GM19035 (cell line): ENCODE measurements around the gene ADAM12.
"Not testable (repeated sequence)": the region's sequence is repeated elsewhere in the genome, so short reads cannot be mapped to it uniquely, and the experiment has no call there.

ENCODE experiments used
- ATAC-seq: cut with Tn5 transposase; IDR thresholded peaks from one replicate; pipeline ENCODE4 v1.9.1; 2021; ENCODE audit not compliant: unreplicated experiment

Gene ADAM12

DNA sequence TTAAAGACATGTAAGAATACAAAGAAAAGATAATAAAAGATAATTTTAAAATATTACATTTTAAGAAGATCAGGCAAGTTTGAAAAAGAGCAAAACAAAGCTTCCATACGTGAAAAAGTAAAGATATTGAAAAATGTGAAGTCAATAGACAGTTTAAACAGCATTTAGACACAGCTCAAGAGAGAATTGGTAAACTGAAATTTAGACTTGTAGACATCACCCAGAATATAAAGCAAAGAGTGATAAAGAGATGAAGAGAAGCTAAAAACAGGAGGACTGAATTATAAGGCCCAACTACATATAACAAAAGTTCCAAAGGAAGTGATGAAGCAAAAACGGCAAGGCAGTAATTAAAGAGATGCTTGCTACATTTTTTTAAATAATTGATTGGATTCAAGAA lies 13.8 kb downstream of the ADAM12 start:
- no peak for ATAC-seq

DNA sequence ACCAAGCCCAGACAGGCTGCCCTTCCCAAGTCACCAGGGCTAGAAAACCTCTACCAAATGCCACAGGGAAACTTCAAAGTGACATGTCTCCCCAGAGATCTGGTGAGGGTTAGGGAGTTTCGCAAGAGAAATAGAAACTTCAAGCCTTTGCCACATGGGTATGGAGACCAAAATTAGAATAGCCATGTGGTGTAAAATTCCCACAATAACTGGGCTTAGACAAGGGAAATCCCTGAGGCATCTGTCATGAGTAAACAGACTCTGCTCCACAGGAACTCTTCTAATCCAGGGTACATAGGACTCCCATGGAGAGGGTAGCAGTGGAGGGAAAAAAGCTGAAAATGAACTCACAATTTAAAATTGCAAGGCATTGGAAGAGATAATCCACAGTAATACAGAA lies 14.3 kb downstream of the ADAM12 start:
- ATAC-seq = no peak

DNA sequence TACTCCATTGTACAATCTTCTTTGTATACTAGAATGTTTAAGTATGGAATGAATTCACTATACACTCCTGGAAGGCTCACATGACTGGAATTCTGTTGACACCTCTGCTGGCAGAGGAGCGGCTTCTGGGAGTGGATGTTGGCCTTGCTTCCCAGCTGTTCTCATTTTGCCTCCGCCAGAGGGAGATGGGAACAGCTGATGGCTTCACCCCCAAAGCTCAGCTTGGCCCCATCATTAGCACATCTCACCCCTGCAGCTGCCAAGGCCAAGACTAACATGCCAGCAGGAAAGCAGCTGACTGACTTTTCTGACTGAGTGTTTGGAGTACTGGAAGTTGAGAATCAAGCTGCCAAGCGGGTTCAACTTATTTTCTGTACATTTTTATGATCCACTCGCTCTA lies 15.1 kb downstream of the ADAM12 start:
- ATAC-seq = no peak

DNA sequence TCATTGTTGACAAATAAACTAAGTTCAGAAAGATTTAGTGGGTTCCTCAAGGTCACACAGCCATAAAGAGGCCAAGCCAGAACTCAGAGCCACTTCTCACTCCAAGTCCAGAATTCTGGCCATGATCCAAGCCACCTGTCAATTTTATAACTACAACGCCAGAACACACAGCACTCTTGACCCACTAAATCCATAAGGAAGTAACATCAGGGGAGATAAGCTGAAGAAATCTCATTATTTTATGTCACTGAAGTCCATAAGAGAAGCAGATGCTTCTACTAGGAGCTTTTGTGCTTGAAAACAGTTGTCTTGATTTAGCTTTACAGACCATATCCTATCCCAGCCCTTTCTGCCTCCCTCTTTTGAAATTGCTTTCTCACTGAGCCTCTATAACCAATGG lies 15.9 kb downstream of the ADAM12 start:
- ATAC-seq = no peak

DNA sequence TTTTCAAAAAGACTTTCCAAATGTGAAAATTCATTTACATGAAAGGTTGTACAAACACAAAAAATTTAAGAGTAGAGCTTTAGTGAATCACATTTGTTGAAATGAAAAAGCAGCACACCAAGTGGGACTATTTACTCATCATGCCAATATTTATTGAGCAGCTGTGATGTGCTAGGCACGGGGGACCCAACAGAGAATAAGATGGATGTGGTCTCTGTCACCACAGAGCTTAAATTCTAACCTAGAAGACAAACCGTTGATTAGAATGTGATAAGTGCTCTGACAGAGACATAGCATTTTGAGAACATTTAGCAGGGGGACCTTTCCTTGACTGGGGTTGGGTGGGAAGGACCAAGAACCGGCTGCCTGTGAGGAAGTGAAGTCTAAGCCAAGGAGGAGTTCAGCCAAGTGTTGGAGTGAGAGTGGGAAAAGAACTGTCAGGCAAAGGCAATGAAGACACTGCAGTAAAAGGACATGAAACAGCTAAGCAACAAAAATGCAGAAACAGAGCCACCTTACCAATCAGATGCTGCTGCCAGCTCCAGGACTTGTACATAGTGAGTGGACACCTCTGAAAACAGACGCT lies 19.1 kb downstream of the ADAM12 start:
- no peak for ATAC-seq

DNA sequence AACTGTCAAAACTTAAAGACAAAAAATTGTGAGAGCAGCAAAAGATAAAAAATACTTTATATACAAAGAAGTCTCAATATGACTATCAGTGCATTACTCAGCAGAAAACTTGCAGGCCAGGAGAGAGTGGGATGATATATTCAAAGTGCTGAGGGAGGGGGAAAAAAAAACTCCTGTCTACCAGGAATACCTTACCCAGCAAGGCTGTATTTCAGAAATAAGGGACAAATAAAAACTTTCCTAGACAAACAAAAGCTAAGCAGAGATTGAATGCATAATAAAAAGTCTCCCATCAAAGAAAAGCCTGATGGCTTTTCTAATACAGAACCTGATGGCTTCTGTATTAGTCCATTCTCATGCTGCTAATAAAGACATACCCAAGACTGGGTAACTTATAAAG lies 31.1 kb downstream of the ADAM12 start:
- ATAC-seq = no peak

DNA sequence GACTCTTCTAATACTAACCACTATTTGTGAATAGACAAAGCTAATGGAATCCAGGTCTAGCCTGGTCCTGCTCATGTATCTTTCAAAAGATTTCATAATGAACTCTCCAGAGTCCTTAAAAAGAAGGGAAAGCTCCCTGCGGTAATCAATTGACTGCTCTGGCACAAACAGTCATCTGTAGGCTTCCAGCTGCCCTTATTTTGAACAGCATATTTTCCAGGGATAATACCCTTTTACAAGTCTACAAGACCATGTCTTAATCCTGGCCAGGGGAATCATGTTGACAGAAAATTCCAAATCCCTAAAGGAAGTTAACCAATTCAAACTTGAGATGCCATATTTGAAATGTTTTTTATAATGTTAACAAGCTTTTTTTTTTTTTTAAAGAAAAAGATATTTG lies 34.6 kb downstream of the ADAM12 start:
- ATAC-seq = no peak

DNA sequence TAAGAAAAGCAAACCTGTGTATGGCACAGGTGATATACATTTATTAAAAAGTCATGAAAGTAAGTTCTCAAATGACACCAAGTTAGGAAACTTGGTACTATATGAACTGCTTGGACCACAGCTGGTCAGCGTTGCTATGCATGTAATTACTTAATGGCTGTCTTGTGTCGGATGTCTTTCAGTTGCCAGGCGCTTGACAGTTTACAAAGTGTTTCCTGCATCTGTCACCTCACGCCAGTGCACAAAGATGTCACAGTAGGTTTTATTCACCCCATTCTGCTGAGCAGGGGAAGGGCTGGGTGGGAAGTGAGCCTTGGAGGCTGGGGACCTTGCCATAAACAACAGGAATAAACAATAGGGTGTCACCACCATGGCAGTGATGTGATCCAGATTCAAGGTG lies 35.8 kb downstream of the ADAM12 start:
- no peak for ATAC-seq

DNA sequence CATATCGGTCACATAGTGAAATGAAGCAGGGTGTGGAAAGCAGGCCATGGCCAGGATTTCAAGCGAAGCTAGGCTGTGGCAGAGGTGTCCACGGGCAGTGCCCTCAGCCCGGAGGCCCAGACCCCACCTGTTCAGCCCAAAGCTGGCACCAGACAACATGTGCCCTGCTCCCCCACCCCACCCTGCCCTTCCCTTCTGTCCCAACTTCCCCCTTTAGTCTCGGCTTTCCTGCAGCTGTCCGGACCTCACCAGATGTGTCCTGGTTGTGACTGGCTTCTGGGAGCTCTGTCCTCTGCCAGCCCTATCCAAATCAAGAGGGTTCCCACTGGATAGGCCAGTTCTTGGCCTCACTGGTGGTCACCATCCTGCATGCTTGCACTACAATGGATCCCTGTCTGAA lies 37.3 kb downstream of the ADAM12 start:
- no peak for ATAC-seq

DNA sequence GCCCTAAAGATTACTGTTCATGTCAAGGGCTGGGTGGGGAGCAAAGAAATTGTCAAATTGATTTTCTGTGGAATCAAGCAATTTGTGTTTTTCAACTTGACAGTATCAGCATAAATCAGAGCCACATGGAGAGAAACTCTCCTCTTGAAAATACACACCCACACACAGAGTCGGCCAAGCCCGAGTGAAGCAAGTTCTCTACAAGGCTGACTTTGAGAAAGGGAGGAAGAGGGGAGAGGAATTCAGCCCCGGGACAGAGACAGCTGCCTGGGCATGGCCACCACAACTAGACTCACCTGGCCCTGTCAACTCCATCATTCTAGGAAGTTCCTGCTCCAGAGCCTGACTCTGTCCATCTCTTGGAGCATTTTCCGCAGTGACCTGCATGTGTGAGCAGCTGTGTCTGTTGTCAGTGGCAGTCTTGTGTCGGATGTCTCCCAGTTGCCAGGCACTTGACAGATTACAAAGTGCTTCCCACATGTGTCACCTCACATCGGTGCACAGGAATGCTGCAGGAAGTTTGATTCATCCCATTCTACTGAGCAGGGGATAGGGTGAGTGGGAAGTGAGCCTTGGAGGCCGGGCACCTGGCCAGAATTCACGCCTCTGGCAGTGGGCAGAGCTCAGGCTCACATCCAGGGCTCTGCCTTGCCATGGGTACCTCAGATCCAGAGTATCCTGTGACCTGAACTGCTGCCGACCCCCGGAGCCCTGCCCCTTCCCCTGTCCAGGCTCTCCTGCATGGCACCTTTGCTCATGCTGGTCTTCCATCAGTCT lies 37.9 kb downstream of the ADAM12 start:
- ATAC-seq = no peak

DNA sequence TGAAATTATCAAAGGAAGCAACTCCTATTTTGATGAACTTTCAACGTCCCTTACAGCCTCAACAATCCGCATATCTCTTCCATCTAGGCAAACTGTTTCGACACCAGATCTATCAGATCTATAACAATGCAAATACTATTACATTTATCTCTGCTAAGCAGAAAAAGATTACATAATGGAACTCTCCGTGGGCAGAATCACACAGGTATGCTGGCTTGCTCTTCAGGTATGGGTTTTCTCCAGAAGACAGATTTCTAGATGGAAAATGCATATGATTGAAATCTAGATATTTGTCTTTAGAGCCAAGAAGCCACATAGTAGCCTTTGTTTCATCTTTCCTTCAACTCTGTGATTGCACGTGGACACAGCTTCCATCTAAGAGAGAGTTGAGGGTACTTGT lies 38.6 kb downstream of the ADAM12 start:
- no peak for ATAC-seq

DNA sequence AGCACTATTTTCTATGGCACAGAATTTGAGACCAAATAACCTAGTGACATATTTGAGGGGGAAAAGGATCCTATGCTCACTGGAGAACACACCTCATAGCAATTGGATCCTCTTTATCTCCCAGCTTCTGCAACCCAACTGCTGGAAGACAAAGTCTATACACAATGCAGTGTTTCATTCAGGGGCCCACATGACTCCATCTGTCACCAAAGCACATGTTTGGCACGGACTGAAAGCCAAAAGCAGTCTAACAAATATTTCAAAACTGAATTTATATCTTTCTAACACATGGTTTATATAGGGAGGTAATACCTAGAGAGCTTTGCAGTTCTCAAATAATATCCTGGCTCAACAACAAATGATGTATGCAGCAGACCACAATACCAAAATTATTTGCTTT lies 39.2 kb downstream of the ADAM12 start:
- no peak for ATAC-seq

DNA sequence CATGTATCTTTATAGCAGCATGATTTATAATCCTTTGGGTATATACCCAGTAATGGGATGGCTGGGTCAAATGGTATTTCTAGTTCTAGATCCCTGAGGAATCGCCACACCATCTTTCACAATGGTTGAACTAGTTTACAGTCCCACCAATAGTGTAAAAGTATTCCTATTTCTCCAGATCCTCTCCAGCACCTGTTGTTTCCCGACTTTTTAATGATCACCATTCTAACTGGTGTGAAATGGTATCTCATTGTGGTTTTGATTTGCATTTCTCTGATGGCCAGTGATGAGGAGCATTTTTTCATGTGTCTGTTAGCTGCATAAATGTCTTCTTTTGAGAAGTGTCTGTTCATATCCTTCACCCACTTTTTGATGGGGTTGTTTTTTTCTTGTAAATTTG lies 44.8 kb downstream of the ADAM12 start:
- ATAC-seq = not testable (repeated sequence)

DNA sequence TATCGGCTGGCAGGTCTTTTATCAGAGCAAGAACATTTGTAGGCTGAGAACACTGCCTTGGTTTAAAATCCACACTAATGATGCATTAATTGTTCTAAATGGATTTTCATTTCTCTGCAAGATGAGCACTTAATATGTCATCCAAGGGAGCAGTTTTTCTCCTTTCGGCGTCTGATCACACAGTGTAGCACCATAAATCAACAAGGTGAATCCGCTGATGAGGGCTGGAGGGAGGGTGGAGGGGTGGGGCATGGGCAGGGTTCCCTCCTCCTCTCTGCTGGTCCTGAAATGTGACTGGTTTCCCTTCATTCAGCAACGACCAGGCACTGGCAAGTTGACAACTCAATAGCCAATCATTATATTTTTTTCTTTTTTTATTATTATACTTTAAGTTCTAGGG lies 45.6 kb downstream of the ADAM12 start:
- no peak for ATAC-seq

DNA sequence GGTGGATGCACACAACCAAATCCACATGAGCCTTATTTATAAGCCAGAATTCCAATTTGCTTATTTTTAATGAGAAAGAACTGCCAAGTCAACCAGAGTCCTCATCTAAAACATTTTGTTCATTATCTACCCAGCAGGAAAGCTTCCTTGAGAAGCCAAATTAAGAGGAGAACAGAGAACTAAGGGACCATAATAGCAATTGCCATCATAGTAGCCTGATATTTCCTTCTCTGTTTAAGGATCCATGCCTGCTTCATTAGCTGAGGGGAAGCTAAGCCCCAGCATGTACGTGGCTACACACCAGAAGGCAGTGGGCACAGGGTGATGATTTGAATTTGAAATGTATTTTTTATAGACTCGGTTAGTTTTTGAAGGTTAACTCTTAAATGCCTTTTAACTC lies 46.8 kb downstream of the ADAM12 start:
- no peak for ATAC-seq

DNA sequence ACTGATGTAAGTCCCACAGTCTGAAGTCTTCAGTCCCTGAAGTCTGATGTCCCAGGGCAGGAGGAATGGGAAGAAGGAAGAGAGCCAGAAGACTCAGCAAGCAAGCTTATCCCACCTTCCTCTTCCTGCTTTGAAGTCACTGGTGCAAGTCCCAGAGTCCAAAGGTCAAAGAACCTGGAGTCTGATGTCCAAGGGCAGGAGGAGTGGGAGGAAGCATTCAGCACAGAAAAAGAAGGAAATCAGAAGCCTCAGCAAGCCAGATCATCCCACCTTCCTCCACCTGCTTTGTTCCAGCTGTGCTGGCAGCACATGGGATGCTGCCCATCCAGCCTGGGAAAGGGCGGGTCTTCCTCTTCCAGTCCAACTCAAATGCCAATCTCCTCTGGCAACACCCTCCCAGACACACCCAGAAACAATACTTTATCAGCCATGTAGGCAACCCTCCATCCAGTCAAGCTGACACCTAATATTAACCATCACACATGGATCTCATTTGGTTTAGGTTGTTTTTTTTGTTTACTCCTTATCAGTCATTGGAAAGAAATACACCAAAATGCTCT lies 50.9 kb downstream of the ADAM12 start:
- no peak for ATAC-seq

DNA sequence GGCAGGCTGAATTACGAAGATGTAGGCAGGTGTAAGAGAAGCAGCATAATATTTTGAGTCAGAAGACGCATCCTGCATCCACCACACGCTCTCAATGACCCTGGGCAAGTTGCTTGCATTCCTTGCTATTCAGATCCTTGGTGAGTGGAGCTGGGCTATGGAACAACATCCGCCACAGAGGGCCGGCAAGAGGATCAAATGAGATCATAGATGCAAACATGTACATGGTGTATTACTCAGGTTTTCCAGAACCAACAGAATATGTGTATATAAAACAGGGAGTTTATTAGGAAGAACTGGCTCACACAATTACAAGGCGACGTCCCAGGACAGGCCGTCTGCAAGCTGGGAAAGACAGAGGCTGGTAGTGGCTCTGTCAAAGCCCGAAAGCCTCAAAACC lies 51.5 kb downstream of the ADAM12 start:
- no peak for ATAC-seq

DNA sequence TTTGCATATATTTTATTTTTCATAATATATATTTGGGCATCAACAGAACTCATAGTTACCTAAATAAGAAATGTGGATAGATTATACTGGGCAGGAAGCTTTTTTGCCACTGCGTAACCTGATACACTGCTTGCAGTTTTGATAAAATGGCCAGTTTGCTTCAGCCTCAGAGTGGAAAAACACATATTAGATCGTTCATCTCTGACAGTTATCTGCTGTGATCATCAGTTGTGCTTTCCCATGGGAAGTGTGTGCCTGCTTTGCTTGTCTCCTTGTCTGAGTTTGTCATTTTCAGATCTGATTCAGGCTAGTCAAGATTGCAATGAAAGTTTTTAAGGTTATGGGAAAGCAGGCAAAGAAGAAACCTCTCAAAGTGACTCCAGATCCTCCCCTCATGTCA lies 54.0 kb downstream of the ADAM12 start:
- ATAC-seq = no peak

DNA sequence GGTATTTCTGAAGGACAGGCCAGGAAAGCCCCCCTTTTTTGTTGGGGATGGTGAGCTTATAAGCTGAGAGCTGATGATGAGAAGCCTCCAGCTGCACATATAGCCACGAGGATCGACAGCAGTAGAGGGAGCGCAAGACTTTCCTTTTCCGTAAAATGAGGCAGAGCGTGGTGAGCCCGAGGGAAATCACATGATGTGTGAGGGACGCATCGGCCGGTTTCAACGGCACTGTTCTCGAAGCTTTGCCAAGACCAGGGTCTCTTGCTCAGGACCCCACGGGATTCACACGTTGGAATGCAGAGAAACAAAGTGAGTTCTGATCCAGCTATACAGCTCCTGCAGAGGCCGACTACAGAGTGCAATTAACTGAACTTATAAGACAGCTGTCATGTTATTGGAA lies 55.7 kb downstream of the ADAM12 start:
- ATAC-seq = no peak

DNA sequence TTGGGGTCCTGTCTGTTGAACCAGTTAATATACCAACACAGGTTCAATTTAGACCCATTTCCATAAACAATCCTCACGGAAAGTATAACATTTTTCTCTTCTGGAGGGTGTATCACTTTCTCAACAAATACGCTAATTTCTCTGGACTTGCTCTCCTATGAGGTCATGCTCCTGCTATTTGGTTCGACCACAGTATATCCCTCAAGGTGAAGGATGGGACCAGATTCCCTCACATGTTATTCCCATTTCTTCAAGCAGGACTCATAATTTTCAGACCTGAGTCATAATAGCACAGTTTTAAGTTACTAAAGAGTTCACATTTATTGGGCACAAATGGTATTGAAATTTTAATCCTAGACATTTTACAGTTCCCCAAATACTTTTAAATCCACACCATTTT lies 57.2 kb downstream of the ADAM12 start:
- ATAC-seq = no peak

DNA sequence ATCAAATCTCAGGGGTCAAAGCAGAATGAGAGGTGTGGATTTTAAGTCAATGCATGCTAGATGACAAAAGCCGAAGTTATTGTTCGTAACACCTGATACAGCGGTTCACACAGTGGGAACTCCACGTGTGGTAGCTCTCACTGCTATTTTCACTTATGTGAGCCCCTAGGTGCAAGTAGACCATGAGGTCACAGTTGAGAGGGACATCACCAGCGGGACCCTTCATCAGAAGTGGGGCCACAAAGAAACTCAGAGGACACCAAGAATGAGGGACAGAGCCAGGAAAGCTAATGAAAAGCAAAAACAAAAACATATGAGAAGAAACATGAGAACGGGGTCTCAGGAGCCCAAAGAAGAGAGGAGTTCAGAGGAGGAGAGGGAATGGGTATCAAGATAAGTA lies 63.5 kb downstream of the ADAM12 start:
- no peak for ATAC-seq

DNA sequence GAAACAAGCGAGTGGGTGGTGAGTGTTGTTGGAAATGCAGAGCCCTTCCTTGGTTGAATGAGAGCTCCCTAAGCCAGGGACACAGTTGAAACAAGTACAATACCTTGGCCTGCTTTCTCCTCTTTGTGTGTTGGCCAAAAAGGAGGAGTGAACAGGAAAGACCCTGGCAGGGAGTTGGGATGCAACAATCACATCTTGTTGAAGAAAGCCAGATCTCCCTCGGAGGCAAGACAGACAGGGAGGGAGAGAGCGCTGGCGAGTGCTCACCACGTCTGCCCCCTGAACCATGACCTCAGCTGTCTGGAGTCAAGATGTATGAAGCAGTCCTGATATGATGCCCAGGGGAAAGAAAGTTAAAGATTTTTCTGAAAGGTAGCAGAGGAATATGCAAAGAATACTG lies 66.8 kb downstream of the ADAM12 start:
- no peak for ATAC-seq

DNA sequence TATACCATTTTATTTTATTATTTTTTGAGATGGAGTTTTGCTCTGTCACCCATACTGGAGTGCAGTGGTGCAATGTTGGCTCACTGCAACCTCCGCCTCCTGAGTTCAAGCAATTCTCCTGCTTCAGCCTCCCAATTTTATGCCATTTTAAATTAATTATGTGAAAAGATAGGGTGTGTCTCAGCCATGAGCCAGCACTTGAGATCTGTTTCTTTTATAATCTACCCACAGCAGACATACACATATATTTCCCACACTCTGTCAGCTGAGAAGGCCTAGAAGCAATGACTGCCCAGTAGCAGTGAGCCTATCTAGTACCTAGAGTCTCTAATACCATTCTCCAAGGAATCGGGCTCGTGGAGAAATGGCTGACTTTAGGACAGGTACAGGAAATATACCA lies 70.5 kb downstream of the ADAM12 start:
- ATAC-seq = no peak
